Limb (tissue), 2 donors: ENCODE measurements around the gene LRRC40.
"Not testable (repeated sequence)": the region's sequence is repeated elsewhere in the genome, so short reads cannot be mapped to it uniquely, and the experiment has no call there.

ENCODE experiments used
- DNase-seq, 2 donors: peaks; one replicate each; pipeline ENCODE4 v3.0.0-alpha.2; 2016; ENCODE audit errors: extremely low spot score in 2 of 2

LRRC40 gene

DNA sequence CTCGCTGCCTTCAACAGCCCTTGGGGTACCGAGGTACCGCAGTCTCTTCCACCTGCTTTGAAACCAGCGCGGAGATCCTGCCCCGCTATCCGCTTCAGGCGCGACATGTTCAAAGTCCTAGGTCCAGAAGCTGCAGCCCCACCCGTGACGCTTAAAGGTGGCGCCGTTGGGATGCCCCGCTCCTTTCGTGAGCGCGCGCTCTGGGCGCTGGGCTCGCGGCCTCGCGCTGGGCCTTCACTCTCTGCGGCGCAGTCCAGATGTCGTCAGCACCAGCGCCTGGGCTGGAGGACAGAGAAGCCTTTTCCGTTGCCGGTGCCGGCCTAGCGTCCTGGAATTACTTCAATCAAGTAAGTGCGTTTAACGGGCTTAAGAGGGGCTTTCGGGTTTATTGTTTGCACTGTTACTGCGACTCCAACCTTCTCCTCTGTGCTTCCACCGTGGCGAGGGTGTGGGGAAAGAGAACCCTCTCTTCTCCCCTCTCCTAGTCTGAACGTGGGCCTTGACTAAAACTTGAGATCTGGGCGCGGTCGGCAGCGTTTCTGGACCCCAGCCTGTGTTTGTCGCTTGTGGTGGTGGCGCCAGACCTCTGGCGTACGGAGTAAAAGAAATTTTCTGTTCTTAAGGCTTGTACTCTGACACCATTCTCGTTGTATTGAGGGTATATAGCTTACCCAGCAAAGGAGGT is at the start of gene LRRC40:
TSS of gene LRRC40 (minus strand) at position 146 of the 685 bp plus-strand sequence. CDS start at position 107, 39 bp downstream.
- DNase-seq, result peak; percentile 94 to 99

DNA sequence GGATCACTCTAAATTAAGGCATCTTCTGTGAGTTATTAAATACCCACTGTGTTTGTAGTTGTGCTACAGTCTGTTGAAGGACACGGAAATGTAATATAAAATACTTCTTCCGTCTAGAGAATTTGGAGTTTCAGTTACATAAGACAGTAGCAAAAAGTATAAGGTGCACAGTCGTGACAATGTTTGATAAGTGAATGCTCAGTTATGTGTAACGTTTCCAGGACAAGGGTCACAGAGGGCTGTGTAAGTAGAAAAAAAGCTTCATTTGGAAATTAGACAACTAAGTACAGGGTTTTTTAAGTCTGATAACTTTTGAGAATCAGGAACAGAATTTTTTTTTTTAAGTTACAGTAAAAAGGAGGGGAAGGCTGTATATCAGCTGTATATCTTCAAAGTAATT is 43.4 kb upstream of the LRRC40 start:
- no peak for DNase-seq

DNA sequence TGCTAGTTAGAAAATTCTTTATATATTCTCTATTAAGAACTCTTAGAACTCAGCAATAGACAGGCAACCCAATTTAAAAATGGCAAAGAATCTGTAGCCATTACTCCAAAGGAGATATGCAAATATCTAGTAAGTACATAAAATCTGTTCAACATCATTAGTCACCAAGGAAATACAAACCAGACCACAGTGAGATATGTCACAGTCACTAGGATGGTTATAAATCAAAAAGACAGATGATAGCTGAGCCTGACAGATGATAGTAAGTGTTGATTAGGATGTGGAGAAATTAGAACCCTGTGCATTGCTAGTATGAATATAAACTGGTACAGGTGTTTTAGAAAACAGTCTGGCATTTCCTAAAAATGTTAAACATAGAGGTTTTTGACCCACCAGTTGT is 42.4 kb upstream of the LRRC40 start:
- no peak for DNase-seq

DNA sequence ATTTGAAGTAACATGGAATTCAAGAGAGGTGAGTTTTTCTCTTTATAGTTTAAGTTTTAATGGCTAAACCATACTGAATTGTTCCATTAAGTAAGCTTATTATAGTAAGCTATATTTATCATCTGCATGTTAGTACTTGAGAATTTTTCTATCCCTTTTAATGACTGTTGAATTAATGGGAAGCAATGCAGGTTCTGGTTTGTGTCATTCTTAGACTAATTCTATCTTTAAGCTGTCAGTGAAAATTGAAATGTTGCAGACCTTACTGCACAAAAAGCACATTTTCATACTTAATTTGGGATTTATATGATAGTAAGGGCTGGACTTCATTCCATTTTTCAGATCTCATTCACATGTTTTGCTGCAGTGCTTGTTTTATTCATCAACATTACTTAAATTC is 41.7 kb upstream of the LRRC40 start:
- no peak for DNase-seq

DNA sequence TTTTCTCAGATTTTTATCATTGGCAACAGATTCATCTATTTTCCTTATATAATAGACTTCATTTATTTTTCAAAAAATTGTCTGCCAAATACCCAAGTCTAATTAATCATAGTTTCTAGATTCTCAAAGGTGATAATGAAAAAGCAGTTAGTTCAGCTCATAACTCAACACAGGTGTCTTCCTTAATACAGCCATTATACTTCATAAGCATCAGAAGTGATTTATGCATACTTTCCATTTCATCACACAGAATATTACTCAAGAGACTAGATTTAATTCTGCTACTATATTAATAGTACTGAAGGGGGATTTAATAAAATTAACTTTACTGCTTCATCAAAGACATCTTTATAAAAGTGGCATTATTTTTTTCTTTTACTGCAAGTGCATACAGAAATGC is 34.6 kb upstream of the LRRC40 start:
- DNase-seq, result no peak

DNA sequence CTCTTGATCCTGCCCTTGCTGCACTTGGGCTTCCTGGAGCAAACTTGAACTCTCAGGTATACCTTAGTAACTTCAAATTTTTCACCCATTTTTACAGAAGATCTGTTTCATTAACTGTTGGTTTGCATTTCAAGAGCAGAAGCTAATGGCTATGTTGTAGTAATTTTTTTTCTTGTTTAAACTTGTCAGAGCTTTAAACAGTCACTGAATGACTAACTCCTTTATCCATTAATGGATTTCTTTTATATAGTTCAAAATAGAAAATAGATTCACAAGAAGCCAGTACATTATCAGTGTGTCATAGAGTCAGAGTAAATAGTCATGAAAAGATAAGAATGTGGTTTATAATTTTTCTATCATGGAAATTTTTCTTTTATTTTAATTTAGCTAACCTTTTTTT is 29.4 kb upstream of the LRRC40 start:
- no peak for DNase-seq

DNA sequence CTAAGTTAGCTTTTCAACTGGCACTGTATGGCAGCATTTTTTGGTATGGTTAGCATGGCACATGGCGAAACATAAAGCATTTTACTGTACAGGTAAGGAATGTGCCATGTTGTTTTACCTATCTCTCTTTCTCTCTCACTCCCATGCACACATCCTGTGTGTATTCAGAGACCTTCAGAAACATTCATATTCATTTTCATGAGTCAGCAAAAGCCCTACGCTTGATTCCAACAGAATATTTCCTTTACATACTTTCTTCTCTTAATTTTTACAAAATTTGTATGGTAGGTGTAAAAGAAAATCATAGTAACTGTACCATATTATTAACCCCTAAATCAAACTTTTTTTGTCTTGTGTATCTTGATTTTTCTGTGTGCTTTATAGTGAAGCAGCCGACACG is 26.1 kb upstream of the LRRC40 start:
- no peak for DNase-seq

DNA sequence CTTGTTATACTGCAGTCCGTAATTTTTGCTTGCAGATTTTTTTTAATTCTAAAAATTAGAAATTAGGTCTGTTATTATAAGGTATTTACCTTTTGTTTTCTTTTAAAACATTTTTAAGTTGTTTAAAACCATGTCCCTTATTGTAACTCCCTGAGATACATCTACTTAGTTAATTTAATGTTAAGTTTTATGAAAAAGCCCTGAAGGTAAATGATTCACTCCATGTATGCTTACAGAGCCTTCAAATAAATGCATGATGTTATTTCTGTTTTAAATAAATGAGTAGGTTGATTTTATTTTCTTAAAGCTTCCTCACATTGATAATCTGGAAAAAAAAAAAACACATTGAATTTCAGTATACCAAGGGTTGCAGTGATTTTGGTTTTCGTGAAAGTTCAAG is 23.3 kb upstream of the LRRC40 start:
- no peak for DNase-seq

DNA sequence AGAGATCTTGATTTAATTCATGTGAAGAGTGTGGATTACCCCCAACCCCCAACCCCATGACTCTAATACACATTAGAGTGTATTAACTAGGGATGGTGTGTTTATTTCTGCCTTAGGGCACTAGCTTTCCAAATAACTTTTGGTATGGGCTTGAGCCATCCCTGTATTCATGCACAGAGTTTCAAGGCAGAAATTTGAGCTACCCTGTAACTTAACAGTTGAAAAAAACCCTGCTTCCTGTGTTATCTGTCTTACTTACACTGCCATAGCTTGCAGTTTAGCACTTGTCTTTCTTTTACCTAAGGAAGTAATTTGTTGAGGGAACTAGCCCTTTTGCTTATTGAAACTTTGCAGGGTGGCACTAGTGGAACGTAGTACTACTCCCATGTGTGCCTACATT is 22.1 kb upstream of the LRRC40 start:
- no peak for DNase-seq

DNA sequence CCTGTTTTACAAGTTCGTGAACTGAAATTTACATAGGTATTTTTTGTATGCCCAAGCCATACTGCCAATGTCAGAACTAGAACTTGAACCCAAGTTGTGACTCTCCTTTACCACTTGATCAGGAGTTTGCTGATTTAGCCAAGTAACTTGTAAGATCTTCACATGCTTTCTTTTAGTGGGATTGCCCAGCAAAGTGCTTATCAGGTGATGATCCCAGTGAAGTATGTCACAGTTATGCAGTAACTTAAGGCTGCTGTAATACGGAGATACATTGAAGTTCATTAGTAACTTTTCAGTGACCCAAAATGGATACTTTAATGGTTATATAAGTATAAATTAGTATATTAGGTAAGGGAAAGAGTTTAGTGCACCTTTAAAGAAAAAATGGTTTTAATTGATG is 19.6 kb upstream of the LRRC40 start:
- no peak for DNase-seq

DNA sequence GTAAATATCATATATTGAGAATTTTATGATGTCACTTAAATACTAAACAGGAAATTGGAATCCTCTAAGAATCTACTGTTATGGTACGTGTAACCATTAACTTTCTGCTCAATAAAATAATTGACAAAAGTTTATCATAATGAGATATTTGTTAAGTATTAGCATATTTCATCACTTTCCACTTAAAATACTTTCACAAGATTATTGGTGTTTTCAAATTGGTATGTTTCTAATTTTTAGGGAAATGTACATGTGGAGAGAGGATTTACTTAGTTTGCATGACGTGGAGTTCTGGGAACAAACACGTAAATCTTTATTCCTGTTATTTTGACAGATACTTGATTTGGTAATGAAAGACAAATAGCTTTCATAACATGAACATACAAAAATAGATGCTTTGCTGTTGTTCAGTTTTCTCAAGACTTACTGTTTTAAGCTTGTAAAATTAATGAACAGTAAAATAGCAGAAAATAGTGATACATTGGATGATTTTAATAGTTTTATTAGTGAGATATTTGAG is 17.4 kb upstream of the LRRC40 start:
- DNase-seq, result no peak

DNA sequence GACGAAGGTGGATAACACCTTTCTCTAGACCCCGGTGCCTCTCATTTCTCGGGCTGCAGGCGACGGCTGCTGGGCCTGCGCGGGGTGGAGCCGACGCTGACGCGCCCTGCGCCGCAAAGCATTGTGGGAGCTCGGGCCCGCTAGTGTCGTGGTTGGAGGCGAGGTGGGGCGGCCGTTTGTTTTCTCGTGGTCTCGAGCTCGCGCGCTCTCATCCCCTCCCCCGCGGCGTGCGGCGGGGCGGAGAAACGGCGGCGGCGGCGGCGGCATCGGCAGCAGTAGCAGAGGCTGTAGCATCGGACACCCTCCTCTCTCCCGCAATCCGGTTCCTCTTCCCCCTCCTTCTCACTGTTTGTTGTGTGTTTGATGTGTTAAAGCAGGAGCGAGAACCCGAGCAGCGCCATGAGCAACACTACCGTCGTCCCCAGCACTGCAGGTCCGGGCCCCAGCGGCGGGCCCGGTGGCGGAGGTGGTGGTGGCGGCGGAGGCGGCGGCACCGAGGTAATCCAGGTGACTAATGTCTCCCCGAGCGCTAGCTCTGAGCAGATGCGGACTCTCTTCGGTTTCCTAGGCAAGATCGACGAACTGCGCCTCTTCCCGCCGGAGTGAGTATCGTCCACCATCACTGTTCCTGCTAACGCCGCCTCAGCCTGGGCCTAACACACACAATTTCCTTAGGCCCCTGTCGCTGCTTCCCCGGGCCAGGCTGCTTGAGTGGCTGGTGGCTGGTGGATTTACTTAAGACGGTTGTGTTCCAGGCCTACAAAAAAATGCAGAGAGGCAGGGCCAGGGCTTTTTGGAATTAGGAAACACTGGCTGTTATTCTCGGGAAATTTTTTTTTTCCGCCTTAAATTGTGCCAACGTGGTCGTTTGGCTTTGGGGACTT is 16.1 kb upstream of the LRRC40 start, which contains the start of gene SRSF11:
TSS of gene SRSF11 (plus strand) at position 143 of the 884 bp plus-strand sequence. CDS start at position 400, 257 bp downstream.
- DNase-seq, result peak; percentile 94 to 99

DNA sequence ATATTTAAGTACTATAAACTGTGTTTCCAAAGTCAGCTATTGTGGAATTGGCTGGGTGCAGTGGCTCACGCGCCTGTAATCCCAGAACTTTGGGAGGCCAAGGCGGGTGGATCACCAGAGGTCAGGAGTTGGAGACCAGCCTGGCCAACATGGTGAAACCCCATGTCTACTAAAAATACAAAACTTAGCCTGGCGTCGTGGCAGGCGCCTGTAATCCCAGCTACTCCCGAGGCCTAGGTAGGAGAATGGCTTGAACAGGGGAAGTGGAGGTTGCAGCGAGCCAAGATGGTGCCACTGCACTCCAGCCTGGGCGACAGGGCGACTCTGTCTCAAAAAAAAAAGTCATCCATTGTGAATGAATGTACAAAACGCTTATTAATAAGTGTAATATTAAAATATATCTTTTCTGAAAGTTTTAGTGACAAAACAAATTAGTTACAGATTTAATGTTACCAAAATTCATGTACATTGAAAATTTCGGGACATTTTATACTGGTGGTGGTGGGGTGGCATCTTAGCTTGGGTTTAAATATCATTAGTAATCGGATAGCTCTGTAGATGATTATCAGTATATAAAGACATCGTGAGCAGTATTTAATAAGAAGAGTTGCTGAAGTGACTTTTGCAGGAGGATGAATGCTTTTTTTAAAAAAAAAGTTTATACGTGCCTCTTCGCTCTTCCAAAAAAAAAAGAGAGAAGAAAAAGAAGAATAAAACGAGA is 15.3 kb upstream of the LRRC40 start:
- DNase-seq, result no peak

DNA sequence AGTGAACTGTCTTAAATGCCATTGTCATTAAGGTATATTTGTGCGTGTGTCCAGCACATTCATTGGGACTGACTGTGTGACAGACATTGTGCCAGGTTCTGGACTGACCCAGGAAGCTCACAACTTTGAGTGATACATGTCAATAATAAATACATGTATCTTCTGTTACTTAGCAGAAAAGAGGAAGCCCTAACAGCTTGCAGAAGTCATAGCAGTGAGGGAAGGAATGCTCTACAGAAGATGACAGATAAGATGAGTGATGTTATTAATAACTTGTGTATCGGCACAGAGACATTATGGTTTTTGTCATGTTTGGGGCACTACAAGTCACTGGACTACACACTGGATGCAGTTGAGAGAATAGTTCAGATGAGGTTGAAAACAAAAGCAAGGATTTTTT is 14.6 kb upstream of the LRRC40 start:
- DNase-seq, result no peak

DNA sequence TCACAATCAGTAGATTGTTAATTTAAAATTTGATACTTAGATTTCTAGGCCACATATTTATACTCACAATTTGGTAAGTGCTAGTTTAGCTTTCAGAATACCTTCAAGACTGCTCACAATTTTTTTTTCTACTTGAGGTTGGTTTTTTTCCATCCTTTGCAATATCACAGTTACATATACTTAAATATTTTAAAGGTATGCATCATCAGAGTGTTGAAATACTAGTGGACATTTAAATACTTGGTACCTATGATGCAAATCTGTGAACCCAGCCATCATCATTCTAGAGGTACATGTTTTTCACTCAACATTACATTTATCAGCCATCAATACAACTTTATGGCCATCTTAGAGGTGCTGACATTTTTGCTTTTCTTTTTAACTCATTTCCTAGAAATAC is 6.2 kb upstream of the LRRC40 start:
- no peak for DNase-seq

DNA sequence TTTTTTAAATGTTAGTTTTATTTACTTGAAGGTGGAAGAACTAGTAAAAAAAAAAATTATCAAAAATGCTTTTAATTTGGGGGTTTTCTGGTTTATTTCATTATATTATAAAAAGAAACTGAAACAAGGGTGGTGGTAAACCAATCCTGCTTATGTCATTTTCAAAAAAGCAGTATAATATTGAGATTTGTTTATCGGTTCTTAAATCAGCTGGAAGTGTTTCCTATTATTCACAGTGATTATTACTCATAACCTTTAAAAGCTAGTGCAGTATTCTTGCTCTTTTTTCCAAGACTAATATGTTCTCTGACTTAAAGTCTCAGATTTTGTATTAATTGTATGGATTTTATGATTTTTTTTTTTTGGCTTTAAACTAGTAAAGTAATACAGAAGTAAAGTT is 5.4 kb upstream of the LRRC40 start:
- DNase-seq, result no peak

DNA sequence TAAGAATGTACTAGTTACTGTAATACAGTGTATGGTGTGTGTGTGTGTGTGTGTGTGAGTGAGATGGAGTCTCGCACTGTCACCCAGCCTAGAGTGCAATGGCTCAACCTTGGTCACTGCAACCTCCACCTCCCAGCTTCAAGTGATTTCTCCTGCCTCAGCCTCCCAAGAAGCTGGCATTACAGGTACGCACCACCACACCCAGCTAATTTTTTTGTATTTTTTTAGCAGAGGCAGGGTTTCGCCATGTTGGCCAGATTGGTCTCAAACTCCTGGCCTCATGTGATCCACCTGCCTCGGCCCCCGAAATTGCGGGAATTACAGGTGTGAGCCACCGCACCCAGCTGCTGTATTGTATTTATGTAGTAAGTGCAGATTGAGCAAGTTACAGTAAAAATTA is 2.9 kb upstream of the LRRC40 start:
- DNase-seq, result no peak

DNA sequence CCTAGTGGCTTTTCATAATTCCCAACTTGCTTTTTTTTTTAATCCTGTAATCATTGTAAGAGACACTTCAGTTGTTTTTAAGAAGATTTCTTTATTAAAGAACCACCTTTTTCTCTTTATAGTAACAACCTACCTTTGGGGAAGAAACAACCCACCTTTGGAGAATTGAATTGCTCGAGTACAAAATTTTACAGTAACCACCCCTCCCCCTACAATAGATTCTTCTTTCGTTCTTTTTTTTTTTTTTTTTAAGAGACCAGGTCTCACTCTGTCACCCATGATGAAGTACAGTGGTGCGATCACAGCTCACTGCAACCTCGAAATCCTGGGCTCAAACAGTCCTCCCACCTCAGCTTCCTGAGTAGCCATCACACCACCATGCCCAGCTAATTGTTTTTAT is 2.1 kb upstream of the LRRC40 start:
- no peak for DNase-seq

DNA sequence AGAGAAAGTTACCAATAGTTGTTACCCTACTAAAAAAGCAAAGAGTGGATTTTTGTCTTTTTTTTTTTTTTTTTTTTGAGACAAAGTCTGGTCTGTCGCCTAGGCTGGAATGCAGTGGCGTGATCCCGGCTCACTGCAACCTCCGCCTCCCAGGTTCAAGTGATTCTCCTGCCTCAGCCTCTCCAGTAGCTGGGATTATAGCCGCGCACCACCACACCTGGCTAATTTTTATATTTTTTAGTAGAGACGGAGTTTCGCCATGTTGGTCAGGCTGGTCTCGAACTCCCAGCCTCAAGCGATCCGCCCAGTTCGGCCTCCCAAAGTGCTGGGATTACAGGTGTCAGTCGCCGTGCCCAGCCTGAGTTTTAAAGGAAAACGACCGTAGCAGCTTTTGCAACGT is 1.5 kb upstream of the LRRC40 start:
- not testable (repeated sequence) for DNase-seq

DNA sequence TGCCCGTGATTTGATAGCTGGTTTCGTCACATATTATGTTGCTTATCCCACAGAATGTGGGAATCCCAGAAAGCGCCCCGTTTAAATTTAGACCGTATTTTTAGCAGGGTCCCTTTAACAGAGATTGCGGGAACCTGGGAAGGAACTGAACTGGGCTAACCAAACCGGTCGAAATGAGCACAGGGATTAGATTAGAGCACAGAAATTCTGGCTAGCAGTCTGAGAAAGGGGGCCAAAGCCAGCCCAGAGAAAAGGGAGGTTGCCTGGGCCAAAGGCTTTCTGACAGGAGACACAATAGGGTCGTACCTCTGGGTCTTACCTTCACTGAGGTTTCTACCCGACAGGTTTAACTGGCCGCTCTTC is 327 bp downstream of the LRRC40 start:
- DNase-seq, result no peak

DNA sequence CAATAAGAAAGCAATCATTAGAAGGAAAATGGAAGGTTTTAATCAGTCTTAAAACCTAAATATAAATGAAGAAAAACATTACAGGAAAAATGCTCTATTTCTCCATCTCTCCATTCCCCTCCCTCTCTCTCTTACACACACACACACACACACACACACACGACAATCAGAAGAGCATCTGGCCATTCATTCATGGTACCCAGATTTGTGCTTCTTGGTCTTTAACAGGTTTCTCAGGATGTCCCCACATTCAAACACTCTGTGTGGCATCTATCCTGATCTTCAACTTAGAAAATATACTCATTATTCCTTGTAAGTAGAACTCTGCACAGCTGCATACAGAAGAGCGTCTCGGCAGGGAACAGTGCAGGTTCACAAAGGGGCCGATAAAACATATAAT is 779 bp downstream of the LRRC40 start:
- DNase-seq, result no peak

DNA sequence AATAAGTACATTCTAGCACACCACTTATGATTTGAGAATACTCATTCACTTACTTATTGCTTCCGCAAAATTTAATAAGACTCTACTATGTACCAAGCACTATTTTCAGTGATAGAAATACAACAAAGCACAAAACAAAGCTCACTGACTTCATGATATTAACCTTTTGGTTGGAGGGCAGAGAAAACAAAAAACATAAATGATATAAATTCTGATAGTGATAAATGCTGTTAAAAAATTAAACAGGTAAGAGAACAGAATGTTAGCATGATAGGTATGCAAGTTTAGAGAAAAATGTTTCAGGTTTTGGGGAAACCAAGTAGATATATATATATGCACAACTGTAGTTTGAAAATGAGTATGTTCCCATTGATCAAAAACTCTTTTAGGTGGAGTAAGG is 1.2 kb downstream of the LRRC40 start:
- DNase-seq, result no peak
